GM12873 (cell line): Measurements from ENCODE around the gene PLN.
A peak's percentile ranks its signal among the peaks of the same experiment; 100 is the strongest.

ENCODE experiments used
- CTCF ChIP-seq: IDR thresholded peaks from 2 replicates; pipeline ENCODE4 v1.5.1; 2012; ENCODE audit warnings: low read depth, mild to moderate bottlenecking, moderate library complexity, low read length, control low read depth; ENCODE audit not compliant: insufficient read depth; ENCODE audit errors: missing control alignments

PLN gene

GRCh38 chr6:118565311-118565960 is 17.3 kb downstream of the PLN start:
- TF ChIP-seq CTCF: peak; percentile 77

DNA sequence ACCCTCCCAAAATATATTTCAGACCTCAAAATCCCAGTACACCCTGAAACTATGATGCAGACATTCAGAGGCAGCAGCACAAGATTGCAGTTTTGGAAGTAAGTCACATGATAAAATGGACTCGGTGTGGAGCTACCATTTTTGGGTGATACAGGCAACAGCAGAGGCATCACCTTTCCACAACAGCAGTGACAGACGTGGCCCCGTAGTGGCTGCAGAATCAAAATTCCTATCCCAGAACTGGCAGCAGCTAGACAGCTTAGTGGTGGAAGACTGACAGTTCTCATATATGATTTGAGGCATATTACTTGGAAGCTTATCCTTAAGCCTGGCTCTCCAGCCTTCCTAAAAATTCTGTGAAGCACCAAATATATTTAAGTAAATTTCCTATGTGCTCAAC is 19.9 kb downstream of the PLN start:
- TF ChIP-seq CTCF: no peak

DNA sequence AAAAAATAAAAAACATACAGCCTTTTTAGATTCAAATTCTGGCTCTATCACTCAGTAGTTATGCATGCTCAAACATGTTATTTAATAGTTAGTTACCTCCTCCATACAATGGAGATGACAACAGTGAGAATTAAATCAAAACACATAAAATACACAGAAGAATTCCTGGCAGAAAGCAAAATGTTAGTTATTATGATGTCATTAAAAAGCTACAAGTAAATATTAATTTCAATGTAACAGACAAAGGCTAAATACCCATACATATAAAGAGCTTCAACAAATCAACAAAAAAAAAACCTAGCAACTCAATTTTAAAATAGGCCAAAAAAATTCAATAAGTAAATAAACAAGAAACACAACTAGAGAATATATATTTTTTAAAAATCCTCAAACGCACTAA is 21.4 kb downstream of the PLN start:
- TF ChIP-seq CTCF: no peak

DNA sequence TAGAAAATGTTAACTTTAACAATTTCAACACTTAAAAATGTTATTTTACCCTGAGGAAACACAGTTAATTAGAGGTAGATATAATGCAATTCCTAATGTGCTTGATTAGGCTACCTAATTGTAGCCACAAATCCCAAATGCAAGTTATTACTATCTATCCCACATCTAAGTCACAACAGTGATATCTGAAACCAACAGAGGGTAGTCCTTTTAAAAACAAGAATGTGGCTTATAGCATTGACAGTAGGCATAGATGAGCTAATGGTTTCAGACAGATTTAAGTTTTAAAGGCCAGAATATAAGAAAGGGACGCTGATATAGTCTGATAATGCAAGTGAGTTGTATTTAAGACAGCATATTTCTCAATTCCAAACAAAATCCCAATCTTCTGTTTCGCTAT is 23.0 kb downstream of the PLN start:
- no peak for TF ChIP-seq CTCF

- no peak for TF ChIP-seq CTCF
Measured at GRCh38 chr6:118574051-118574865, 26.2 kb downstream of the PLN start.

- no peak for TF ChIP-seq CTCF
Measured at GRCh38 chr6:118577972-118578371, 29.9 kb downstream of the PLN start.

GRCh38 chr6:118578617-118579016 is 30.5 kb downstream of the PLN start:
- TF ChIP-seq CTCF: no peak
